Activated naive CD4-positive, alpha-beta T cell treated with Interleukin-2 at 50 U/mL for 16 hours (primary cell): Measurements from ENCODE around the gene ATP10D.
A peak's percentile ranks its signal among the peaks of the same experiment; 100 is the strongest.
"Not testable (repeated sequence)": the region's sequence is repeated elsewhere in the genome, so short reads cannot be mapped to it uniquely, and the experiment has no call there.

Experiments used
- DNase-seq: peaks from one replicate; pipeline ENCODE4 v3.0.0-alpha.2; 2020

ATP10D gene

DNA sequence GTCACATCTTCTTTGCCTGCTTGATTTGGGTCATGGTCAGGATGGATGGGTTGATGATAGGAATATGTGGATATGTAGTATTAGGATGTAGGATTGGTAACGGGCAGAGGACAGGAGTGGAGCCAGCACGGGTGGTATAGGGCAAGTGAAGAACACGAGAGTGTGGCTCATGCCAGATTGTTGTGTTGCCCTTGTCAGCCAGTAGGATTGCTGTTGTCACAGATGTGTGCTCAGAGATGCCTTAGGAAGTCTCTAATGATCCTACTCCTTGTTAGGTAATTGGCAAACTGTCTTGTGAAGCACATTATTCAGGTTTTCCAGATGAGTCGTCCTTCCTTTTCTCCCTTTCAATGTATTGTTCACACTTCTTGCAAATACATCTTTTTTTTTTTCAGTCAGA lies 5.5 kb downstream of the ATP10D start:
- no peak for DNase-seq

DNA sequence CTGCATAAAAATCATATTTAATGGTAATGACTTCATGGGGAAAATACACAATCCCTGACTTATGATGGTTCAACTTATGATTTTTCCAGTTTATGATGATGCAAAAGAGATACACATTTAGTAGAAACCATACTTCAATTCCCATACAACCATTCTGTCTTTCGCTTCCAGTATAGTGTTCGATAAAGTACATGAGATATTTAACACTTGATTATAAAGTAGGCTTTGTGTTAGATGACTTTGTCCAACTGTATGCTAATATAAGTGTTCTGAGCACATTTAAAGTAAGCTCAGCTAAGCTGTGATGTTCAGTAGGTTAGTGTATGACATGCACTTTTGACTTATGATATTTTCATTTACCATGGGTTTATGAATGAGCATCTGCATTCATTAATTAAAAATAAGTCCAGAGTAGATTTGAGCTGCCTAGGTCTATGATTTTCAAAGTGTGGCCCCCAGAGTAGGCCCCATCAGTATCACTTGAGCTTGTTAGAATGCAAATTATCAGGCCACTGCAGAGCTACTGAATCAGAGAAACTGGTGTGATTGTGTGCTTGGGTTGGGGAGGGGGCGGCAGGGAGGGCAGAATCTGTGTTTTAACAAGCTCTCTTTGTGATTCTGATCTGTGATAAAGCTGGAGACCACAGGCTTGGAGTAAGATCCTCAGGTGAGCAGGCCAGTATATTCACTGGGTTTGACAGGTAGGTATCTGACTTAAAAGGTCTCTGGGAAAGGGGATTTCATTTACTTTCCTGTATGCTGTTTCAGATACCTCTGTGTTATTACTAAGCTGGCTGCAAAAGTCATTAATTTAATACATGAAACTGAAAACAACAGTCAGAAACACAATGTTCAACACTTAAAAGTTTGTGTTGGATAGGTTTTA lies 8.4 kb downstream of the ATP10D start:
- no peak for DNase-seq

GRCh38 chr4:47494124-47494430 lies 9.0 kb downstream of the ATP10D start:
- DNase-seq = no peak

DNA sequence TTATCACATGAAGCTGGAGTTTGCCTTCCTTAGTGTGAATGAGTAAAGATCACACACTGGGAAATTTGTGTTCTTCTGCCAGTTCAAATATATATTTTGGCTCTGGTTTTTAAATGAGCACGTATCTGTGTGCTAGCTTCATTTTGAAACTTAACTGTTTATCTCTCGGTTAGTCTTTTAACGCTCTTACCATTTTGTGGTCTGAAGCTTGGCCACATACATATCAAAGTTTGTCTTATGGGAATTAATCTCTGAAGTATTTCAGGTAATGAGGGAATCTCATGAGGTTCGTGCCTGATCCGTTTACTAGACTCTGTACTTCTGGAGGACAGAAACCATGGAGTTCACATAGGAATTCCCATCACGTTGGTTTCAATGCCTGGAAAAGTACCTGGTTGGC lies 13.8 kb downstream of the ATP10D start:
- DNase-seq = no peak

GRCh38 chr4:47499700-47500099 lies 14.6 kb downstream of the ATP10D start:
- DNase-seq = no peak

- no peak for DNase-seq
These were observed 15.7 kb downstream of the ATP10D start for GRCh38 chr4:47500776-47501175.

DNA sequence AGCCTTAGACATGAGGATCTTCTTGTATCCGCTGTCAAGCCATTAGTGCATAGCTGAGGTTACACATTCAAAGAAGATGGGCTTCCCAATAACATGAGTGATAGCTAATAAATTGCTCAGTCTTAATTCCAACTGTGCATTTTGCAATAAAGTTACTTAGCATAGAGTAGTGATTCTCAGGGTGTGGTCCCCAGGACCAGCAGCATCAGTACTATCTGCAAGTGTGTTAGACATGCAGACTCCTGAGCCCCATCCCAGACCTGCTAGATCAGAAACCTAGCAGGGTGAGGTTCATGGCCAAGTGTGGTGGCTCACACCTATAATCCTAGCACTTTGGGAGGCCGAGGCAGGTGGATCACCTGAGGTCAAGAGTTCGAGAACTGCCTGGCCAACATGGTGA lies 20.1 kb downstream of the ATP10D start:
- DNase-seq = no peak

- DNase-seq = no peak
These were observed 20.6 kb downstream of the ATP10D start for GRCh38 chr4:47505666-47506065.

- no peak for DNase-seq
These were observed 25.6 kb downstream of the ATP10D start for GRCh38 chr4:47510506-47511143.

- no peak for DNase-seq
These were observed 28.4 kb downstream of the ATP10D start for GRCh38 chr4:47513461-47513860.

GRCh38 chr4:47519239-47519883 lies 34.3 kb downstream of the ATP10D start:
- DNase-seq = no peak

GRCh38 chr4:47525154-47525819 lies 40.2 kb downstream of the ATP10D start:
- DNase-seq = no peak

DNA sequence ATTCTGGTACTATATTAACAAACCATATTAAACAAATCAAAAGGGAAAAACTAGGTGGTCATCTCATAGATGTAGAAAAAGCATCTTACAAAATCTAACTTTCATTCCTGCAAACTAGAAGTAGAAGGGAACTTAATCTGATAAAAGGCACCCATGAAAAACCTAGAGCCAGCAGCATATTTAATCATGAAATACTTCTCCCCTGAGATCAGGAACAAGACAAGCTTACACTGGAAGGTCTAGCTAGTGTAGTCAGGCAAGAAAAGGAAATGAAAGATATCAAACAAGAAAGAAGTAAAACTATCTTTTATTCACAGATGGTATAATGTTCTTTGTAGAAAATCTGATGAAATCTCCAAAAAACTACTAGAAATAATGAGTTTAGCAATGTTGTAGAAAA lies 41.2 kb downstream of the ATP10D start:
- no peak for DNase-seq

GRCh38 chr4:47528646-47529045 lies 43.6 kb downstream of the ATP10D start:
- DNase-seq = not testable (repeated sequence)

DNA sequence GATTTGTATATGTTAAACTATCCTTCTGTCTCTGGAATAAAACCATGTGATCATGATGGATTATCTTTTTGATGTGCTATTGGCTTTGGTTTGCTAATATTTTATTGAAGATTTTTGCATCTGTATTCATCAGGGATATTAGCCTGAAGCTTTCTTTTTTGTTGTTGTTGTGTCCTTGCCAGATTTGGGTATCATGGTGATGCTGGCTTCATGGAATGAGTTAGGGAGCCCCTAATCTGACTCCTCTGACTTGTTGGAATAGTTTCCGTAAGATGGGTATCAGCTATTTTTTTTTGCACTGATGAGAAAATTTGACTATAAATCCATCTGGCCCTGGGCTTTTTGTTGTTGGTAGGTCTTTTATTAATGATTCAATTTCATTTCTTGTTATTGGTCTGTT lies 45.7 kb downstream of the ATP10D start:
- DNase-seq = no peak

- peak; percentile 37 for DNase-seq
These were observed 46.3 kb downstream of the ATP10D start for GRCh38 chr4:47531241-47531953.

GRCh38 chr4:47531954-47532321 lies 46.9 kb downstream of the ATP10D start:
- DNase-seq = no peak

DNA sequence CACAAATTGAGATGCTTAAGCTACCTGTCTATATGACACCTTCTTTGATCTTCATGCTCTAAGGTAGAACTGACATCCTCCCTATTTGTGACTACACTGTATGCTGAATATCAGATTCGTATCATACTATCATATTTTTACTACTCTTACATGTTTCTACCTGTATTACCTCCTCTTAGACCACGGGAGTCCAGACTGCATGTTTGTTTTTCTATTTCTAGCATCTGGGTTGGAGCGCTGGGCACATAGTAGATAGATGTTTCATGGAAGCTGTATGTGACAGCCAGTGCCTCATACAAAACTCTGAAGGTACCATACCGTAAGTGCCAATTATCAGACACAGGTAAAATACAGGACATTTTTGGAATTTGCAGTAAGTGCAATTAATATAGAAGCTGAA lies 47.6 kb downstream of the ATP10D start:
- no peak for DNase-seq

- no peak for DNase-seq
These were observed 48.7 kb downstream of the ATP10D start for GRCh38 chr4:47533689-47534347.

DNA sequence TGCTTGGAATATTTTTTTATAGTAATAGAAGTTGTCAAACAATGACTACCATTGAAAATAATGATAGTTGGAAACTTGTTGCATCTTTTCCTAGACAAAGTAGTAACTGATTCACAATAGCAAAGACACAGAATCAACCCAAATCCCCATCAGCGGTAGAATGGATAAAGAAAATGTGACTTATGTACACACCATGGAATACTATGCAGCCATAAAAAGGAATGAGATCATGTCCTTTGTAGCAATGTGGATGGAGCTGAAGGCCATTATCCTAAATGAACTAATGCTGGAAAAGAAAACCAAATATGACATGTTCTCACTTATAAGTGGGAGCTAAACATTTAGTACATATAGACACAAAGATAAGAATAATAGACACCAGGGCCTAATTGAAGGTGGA lies 49.7 kb downstream of the ATP10D start:
- no peak for DNase-seq

- no peak for DNase-seq
These were observed 50.6 kb downstream of the ATP10D start for GRCh38 chr4:47535567-47536147.

GRCh38 chr4:47536966-47537365 lies 51.9 kb downstream of the ATP10D start:
- DNase-seq = no peak
